HG02840 (cell line): Measurements from ENCODE around the gene AGXT.
"Not testable (repeated sequence)": the region's sequence is repeated elsewhere in the genome, so short reads cannot be mapped to it uniquely, and the experiment has no call there.

ENCODE experiments used
- ATAC-seq: cut with Tn5 transposase; IDR thresholded peaks from one replicate; pipeline ENCODE4 v1.9.1; 2021; ENCODE audit warnings: mild to moderate bottlenecking, moderate library complexity, moderate number of reproducible peaks; ENCODE audit not compliant: unreplicated experiment, low FRiP score

Gene AGXT

DNA sequence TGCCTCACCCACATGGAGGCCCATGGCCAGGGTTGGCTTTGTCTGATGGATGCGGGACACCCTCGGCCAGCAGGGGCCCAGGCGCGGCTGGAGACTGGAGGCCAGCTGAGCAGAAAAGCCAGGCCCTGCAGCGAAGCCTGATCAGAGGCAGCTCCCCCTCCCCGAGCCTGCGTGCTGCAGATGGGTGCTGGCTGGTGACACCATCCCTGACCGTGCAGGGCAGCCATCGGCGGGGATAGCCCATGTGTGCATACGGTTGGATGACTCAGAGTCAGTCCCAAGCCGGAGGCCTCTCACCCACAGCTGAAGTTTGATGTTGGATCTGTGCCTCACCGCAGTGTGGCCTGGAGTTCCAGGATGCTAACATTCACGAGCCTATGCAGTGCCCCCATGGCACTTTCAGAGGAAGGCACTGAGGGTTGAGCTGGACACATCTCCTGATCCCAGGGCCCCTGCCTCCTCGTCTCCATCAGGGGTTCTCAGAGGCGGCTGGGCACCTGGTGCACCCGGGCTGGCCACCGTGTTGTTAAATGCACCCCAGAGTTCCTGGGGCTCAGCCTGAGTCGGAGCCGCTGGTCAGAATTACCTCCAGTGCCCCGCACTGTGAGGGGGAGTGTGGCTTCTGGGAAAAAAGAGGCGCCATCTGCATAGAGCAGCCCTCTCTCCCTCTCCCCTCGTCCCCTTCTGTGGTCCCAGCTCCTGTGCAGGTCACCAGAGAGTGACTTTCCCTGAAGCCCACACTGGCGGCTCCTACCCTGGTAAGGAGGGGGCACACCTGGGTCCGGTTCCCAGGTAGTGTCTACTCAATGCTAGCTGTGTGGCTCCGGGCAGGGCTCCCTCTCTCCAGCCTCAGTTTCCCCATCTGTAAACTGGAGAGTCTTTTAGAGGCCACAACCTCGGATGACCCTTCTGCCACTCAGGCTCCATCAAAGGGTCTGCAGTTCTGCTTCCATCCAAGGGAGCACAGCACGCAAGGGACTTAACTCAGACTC, 29.2 kb upstream of the AGXT start:
- no peak for ATAC-seq

- ATAC-seq: no peak
Observed at GRCh38 chr2:240840435-240841060, 28.1 kb upstream of the AGXT start.

DNA sequence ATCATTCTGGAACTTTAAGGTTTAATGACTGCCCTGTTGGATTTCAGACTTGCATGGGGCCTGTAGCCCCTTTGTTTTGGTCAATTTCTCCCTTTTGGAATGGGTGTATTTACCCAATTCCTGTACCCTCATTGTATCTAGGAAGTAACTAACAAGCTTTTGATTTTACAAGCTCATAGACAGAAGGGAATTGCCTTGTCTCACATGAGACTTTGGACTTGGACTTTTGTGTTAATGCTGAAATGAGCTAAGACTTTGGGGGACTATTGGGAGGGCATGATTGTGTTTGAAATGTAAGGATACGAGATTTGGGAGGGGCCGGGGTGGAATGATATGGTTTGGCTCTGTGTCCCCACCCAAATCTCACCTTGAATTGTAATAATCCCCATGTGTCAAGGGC, 22.3 kb upstream of the AGXT start:
- ATAC-seq: not testable (repeated sequence)

DNA sequence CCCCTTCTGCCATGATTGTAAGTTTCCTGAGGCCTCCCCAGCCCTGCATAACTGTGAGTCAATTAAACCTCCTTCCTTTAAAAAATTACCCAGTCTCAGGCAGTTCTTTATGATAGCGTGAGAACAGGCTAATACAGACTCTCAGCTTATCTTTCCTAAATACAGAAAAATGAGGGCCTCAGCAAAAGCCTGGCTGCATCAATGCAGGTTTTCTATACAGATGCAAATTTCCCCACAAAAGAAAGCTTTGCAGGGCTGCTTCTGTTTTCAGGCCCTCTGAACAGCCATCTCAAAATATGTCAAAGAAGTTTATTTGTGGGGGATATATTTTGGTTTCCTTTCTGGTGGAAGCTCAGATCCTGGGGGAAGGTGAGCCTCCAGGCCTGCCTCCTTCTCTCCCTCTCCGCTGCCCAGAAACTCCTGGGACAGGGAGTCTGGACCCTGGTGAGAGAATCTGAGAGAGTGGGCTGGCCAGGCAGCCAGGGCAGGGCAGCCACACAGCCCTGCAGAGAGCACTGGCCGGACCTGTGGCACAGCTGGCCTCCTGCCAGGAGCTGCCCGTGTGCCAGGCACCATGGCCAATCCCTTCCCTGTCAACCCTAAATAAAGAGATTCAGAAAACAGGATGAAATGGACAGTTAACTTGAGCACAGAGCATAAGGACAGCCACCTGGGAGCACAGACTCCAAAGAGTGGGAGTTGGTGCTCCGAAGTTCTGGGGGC, 21.6 kb upstream of the AGXT start:
- no peak for ATAC-seq

GRCh38 chr2:240847817-240848216, 20.8 kb upstream of the AGXT start:
- ATAC-seq: no peak

DNA sequence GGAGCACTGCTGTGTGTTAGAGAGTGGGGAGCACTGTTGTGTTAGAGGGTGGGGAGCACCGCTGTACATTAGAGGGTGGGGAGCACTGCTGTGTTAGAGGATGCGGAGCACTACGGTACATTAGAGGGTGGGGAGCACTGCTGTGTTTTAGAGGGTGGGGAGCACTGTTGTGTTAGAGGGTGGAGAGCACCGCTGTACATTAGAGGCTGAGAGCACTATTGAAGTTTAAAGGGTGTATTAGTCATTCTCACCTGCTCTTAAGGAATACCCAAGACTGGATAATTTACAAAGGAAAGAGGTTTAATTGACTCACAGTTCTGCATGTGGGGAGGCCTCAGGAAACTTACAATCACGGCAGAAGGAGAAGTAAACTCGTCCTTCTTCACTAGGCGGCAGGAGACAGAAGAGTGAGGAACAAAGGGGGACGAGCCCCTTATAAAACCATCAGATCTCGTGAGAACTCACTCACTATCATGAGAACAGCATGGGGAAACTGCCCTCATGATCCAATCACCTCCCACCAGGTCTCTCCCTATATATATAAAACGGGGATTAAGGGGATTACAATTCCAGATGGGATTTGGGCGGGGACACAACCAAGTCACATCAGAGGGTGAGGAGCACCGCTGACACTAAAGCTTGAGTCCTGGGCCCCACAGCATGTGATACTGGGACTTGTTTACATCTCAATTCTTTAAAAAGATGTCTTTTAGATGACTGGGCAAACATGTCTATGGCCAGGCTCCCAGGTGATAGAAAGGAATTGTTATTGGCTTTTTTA, 19.5 kb upstream of the AGXT start:
- ATAC-seq: no peak

- no peak for ATAC-seq
Observed at GRCh38 chr2:240850026-240850425, 18.6 kb upstream of the AGXT start.

GRCh38 chr2:240850756-240851077, 17.9 kb upstream of the AGXT start:
- ATAC-seq: no peak

DNA sequence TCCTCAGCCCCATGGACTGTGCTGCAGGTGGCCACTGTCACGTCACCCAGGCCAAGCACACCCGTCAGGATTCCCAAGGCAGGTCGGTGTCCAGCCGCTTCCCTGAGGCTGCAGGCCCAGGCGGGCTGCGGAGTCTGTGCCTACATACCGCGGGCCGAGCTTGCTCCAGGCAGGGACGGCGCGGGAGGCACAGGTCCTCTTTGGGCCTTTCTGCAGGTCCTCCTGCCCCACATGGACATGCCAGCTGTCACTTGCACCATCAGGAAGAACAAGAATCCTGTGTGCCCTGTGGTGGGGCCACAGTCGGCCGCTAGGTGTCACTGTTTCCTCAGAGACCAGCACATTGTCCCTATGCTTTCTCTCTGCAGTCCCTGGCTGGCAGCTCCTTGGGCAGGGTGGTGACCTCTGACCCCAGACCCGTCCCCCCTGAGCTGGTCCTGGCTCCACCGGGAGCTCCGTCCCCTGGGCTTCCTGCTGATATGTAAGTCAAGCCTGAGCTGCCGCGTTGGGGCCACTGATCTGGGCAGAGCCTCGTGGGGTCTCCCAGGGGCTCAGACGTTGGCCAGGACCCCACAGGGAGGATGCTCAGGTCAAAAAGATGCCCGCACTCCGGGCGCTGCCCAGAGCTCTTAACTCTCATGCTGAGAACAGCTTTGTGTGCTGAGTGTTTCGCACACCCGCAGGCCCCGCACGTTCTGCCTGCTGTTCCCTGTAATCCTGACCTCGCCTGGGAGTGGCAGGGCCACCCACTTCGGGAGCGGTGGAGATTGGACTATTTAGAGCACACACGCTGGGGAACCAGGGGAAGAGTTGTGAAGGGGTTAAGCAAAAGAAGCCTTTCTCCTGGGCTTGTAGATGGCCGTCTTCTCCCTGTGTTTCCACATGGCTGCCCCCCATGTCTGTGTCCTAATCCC, 17.3 kb upstream of the AGXT start:
- ATAC-seq: no peak

GRCh38 chr2:240852671-240853314, 15.8 kb upstream of the AGXT start:
- ATAC-seq: no peak

DNA sequence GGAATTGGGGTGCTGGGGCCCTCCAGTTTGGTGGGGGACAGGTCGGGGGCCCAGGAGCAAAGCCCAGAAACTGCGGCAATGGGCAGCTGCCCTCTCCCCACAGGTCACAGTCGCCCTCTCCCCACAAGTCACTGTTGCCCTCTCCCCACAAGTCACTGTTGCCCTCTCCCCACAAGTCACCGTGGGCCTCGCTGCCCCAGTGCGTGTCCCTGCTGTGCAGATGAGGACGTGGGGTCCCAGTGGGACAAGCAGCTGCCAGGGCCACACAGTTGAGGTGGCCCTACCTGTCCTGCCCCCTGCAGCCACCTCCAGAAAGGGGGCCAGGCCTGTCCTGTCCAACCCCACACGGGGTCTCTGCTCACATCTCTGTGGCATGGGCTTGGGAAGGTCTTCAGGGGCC, 13.0 kb upstream of the AGXT start:
- ATAC-seq: no peak

GRCh38 chr2:240856151-240856980, 12.3 kb upstream of the AGXT start:
- ATAC-seq: no peak

- ATAC-seq: no peak
Observed at GRCh38 chr2:240857039-240858008, 11.3 kb upstream of the AGXT start.

DNA sequence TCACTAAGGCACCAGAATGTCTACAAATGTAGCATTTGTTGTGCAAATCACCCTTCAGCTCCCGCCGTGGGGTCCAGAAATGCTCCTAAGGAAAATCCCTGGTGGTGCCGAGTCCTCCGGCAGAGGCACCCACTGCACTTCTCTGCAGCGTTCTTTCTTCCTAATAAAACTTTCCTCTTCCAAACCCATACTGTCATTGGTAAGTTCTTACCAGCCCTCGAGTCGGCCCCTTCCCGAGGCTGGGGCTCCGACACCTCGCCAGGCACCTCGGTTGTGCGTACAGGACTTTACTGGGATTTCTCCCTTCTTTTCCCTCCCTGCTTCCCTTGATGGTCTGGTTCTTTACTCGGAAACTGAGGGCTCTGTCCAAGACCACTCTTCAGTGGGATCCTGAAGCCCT, 10.3 kb upstream of the AGXT start:
- ATAC-seq: no peak

- no peak for ATAC-seq
Observed at GRCh38 chr2:240858871-240859270, 9.8 kb upstream of the AGXT start.

DNA sequence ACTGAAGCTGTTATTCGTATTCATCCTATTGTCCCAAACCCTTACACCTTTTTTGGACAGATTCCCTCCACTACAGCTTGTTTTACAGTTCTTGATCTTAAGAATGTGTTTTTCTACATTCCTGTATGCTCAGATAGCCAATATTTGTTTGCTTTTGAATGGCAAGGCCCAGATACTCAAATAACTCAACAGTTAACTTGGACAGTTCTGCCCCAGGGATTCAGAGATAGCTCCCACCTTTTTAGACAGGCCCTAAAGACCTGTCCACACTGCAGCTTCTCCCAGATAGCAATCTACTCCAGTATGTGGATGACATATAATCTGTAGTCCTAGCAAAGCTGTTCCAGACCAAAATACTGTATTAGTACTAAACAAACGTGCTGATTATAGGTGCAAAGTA, 7.1 kb upstream of the AGXT start:
- ATAC-seq: no peak

DNA sequence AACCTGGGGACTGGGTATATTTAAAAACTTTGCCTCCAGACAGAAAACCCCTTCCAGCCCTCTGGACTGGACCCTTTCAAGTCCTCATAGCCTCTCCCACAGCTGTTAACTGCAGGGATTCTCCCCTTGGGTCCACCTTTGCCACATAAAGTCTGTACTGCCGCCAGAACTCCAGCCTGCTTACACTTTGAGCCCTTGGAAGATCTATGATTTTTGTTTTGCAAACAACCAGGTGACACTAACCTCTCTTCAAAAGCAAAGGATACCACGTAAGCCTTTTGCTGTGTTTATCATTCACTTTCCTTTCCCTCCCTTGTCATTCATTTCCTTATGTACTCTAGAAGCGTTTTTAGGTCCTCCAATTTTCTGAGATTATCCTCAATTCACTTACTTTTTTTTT, 4.1 kb upstream of the AGXT start:
- ATAC-seq: no peak
